HCT116 (cell line): ENCODE results near the gene LYPD8. TPM values are rescaled to one million over a fixed set of nuclear protein-coding genes. Genes with fewer than 3 reads are reported as not detected.

ENCODE experiments used
- ATAC-seq: fragments of 200-7000 bp; cut with Tn5 transposase; 2 replicates; pipeline ENCODE4 v1.9.1; 2020; ENCODE audit warnings: mild to moderate bottlenecking, moderate library complexity
- BruUV-seq: library from RNA; stranded (reverse); fragments of 400-500 nt; replicated peaks from 2 replicates; lab custom pipeline; 2021; lab: Mats Ljungman, UMichigan
- CTCF ChIA-PET: fragments of 300-600 bp; sonication (Branson Sonifier 250); formaldehyde crosslinking; loops from one replicate; lab custom pipeline; 2021; ENCODE audit warnings: antibody characterized with exemption; lab: Charles Lee
- POLR2A ChIA-PET: fragments of 300-600, 350-600 bp; sonication (Branson Sonifier 250); formaldehyde crosslinking; loops from one replicate; lab custom pipeline; 2021; ENCODE audit warnings: antibody characterized with exemption; lab: Charles Lee
- RAD21 ChIA-PET, 2 experiments: fragments of 300-600 bp; sonication (Branson Sonifier 250); formaldehyde crosslinking; loops; one replicate each; lab custom pipeline; 2023; ENCODE audit warnings: low total read pairs in 2 of 2; ENCODE audit not compliant: uncharacterized antibody in 2 of 2, unreplicated experiment in 2 of 2, low non-redundant PET in 1 of 2; lab: Charles Lee
- DNase-seq: peaks from one replicate; pipeline ENCODE4 v3.0.0-alpha.2; 2010; ENCODE audit warnings: low read depth, low spot score
- H2AFZ ChIP-seq: fragments of 200-600 bp; shearing (Covaris generic), sonication (generic); 2 replicates; pipeline ENCODE4 v1.6.1; 2017; ENCODE audit warnings: low read depth, mixed run types, mixed read lengths, antibody characterized with exemption, low read length; ENCODE audit not compliant: poor library complexity, severe bottlenecking
- H3K27ac ChIP-seq: 2 replicates; pipeline ENCODE4 v1.5.1; 2012; ENCODE audit warnings: low read depth, low read length
- H3K27me3 ChIP-seq: fragments of 200-600 bp; sonication (generic); 2 replicates; pipeline ENCODE4 v1.6.1; 2016; ENCODE audit warnings: mixed run types, low read length, mixed read lengths; ENCODE audit not compliant: insufficient read depth
- H3K36me3 ChIP-seq, 2 experiments: fragments of 200-500 bp in 1 of 2; fragments of 200-600 bp in 1 of 2; sonication (Bioruptor generic) in 1 of 2; sonication (generic) in 1 of 2; 2 replicates each; pipeline versions ENCODE4 v1.5.1 to v1.6.1; 2014 to 2016; ENCODE audit warnings: low read length in 2 of 2, inconsistent platforms in 1 of 2, mixed read lengths in 1 of 2, mixed run types in 1 of 2; ENCODE audit not compliant: insufficient read depth in 2 of 2, control insufficient read depth in 1 of 2
- H3K4me1 ChIP-seq, 2 experiments: fragments of 200-600 bp in 1 of 2; sonication (generic) in 1 of 2; 2 replicates each; pipeline versions ENCODE4 v1.5.1 to v1.6.1; 2012 to 2017; ENCODE audit warnings: low read length in 2 of 2, inconsistent platforms in 1 of 2, mild to moderate bottlenecking in 1 of 2, mixed read lengths in 1 of 2, mixed run types in 1 of 2, moderate library complexity in 1 of 2; ENCODE audit not compliant: insufficient read depth in 2 of 2, control insufficient read depth in 1 of 2
- H3K4me2 ChIP-seq: fragments of 200-600 bp; sonication (generic); 2 replicates; pipeline ENCODE4 v1.6.1; 2017; ENCODE audit warnings: mixed run types, low read length, mixed read lengths
- H3K4me3 ChIP-seq, 2 experiments: fragments of 200-600 bp in 1 of 2; sonication (generic) in 1 of 2; replicated peaks in 1 of 2; 2 replicates each; pipeline ENCODE4 v1.5.1; 2011 to 2016; ENCODE audit warnings: low read length in 2 of 2, control low read depth in 1 of 2, low read depth in 1 of 2, mild to moderate bottlenecking in 1 of 2, mixed read lengths in 1 of 2, mixed run types in 1 of 2
- H3K79me2 ChIP-seq: fragments of 200-600 bp; sonication (generic); 2 replicates; pipeline ENCODE4 v1.6.1; 2017; ENCODE audit warnings: mild to moderate bottlenecking, mixed run types, low read length, moderate library complexity, mixed read lengths; ENCODE audit not compliant: insufficient read depth
- H3K9ac ChIP-seq: fragments of 200-600 bp; sonication (generic); 2 replicates; pipeline ENCODE4 v1.6.1; 2016; ENCODE audit warnings: low read length, mixed read lengths
- H3K9me2 ChIP-seq: fragments of 200-600 bp; sonication (generic), shearing (Covaris generic); 2 replicates; pipeline ENCODE4 v1.6.1; 2017; ENCODE audit warnings: mixed run types, mild to moderate bottlenecking, moderate library complexity; ENCODE audit not compliant: insufficient read depth
- H3K9me3 ChIP-seq, 2 experiments: fragments of 200-500 bp in 1 of 2; fragments of 200-600 bp in 1 of 2; sonication (Bioruptor generic) in 1 of 2; sonication (generic) in 1 of 2; 2 replicates each; pipeline ENCODE4 v1.6.1; 2014 to 2017; ENCODE audit warnings: low read length in 2 of 2, mixed read lengths in 2 of 2, inconsistent platforms in 1 of 2, low read depth in 1 of 2, mild to moderate bottlenecking in 1 of 2, mixed run types in 1 of 2, moderate library complexity in 1 of 2; ENCODE audit not compliant: control insufficient read depth in 1 of 2, insufficient read depth in 1 of 2
- H4K20me1 ChIP-seq: fragments of 200-600 bp; sonication (generic), shearing (Covaris generic); 2 replicates; pipeline ENCODE4 v1.6.1; 2017; ENCODE audit warnings: mixed run types, mild to moderate bottlenecking, moderate library complexity; ENCODE audit not compliant: insufficient read depth
- CBX3 ChIP-seq: IDR thresholded peaks from 2 replicates; pipeline ENCODE4 v1.6.1; 2012; ENCODE audit warnings: low read depth
- CEBPB ChIP-seq: IDR thresholded peaks from 2 replicates; pipeline ENCODE4 v1.6.1; 2012; ENCODE audit warnings: low read depth
- CTCF ChIP-seq, 3 experiments: fragments of 200-600 bp in 1 of 3; sonication (generic) in 1 of 3; IDR thresholded peaks in 2 of 3; conservative IDR thresholded peaks in 1 of 3; 2 replicates each; pipeline ENCODE4 v1.5.1; 2012 to 2017; ENCODE audit warnings: low read depth in 2 of 3, low read length in 2 of 3, antibody characterized with exemption in 1 of 3, borderline replicate concordance in 1 of 3, control low read depth in 1 of 3, mild to moderate bottlenecking in 1 of 3, mixed read lengths in 1 of 3, mixed run types in 1 of 3, moderate library complexity in 1 of 3; ENCODE audit not compliant: insufficient read depth in 1 of 3
- EZH2phosphoT487 ChIP-seq: fragments of 200-600 bp; IDR thresholded peaks from 2 replicates; pipeline ENCODE4 v1.6.1; 2018; ENCODE audit warnings: antibody characterized with exemption, borderline replicate concordance
- FOSL1 ChIP-seq: IDR thresholded peaks from 2 replicates; pipeline ENCODE4 v1.6.1; 2012; ENCODE audit warnings: low read depth
- JUND ChIP-seq: IDR thresholded peaks from 2 replicates; pipeline ENCODE4 v1.6.1; 2012
- MAX ChIP-seq: IDR thresholded peaks from 2 replicates; pipeline ENCODE4 v1.6.1; 2012
- POLR2A ChIP-seq: IDR thresholded peaks from 2 replicates; pipeline ENCODE4 v1.7.0; 2011; ENCODE audit warnings: borderline replicate concordance; ENCODE audit not compliant: insufficient read depth, insufficient read length; ENCODE audit errors: extremely low read depth
- POLR2AphosphoS5 ChIP-seq: IDR thresholded peaks from 2 replicates; pipeline ENCODE4 v1.6.1; 2011; ENCODE audit warnings: mild to moderate bottlenecking, low read depth, low read length, moderate library complexity
- SIN3A ChIP-seq: IDR thresholded peaks from 2 replicates; pipeline ENCODE4 v1.6.1; 2012; ENCODE audit warnings: low read depth
- SP1 ChIP-seq: IDR thresholded peaks from 2 replicates; pipeline ENCODE4 v1.6.1; 2012; ENCODE audit warnings: low read depth
- SRF ChIP-seq: IDR thresholded peaks from 2 replicates; pipeline ENCODE4 v1.6.1; 2012; ENCODE audit warnings: low read depth
- TCF7L2 ChIP-seq: IDR thresholded peaks from 2 replicates; pipeline ENCODE4 v1.7.0; 2011; ENCODE audit warnings: borderline replicate concordance, inconsistent platforms; ENCODE audit not compliant: insufficient read depth, insufficient read length; ENCODE audit errors: extremely low read depth
- YY1 ChIP-seq: IDR thresholded peaks from 2 replicates; pipeline ENCODE4 v1.6.1; 2011; ENCODE audit warnings: low read length, low read depth, moderate library complexity, mild to moderate bottlenecking; ENCODE audit not compliant: insufficient replicate concordance; ENCODE audit errors: extremely low read depth
- ZNF274 ChIP-seq: fragments of 200-500 bp; sonication (Bioruptor generic); IDR thresholded peaks from 2 replicates; pipeline ENCODE4 v1.6.1; 2014; ENCODE audit warnings: mild to moderate bottlenecking, low read depth, low read length, inconsistent platforms
- intact Hi-C: fragments of 100-400 bp; cut with micrococcal nuclease; formaldehyde crosslinking; loops from 2 replicates; pipeline ENCODE4 v1.10.0; 2022
- total RNA-seq: library from RNA; stranded (reverse); gene quantifications from one replicate; pipeline ENCODE4 v1.2.1, GENCODE V29; 2021; ENCODE audit not compliant: unreplicated experiment
- TF ChIP-seq, protein P1 (sequence below): IDR thresholded peaks from 2 replicates; pipeline ENCODE4 v1.6.1; 2012

LYPD8 gene
- total RNA-seq, 1 experiment from 2014 or later: not detected

DNA sequence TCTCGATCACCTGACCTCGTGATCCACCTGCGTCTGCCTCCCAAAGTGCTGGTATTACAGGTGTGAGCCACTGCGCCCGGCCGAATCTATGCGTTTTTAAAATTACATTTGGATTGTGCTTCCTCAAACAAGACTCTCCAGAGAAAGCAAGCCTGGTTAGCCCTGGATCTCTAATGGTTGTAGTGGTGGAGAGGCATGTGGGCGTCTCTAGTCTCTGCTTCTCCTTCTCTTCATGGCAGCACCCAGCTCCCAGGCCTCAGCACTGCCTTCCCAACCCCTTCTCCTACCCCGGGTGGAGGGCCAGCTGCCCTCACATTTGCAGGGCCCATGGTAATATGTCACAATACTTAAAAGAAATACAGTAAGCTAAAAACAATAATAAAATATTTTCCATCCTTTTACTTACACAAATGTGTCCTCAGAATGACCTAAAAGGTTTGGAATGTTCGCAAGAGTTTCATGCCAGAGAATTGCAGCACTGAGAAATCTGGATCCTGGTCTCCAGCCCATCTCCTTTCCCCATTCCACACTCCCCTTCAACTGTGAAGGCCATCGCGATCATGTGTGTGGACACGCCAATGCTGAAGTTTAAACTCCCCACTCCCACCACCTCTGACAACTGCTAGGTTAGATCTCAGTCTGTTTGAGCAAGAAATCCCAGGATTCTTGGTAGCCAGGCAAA lies 60.0 kb downstream of the LYPD8 start:
- H3K36me3 ChIP-seq: no peaks in the 10 kb centered on the region
- no peaks in the 10 kb centered on the region for H3K9me3 ChIP-seq
- H3K27ac ChIP-seq: no peak overlapping the region
- ATAC-seq: no peak
- H4K20me1 ChIP-seq: no peaks in the 10 kb centered on the region
- RAD21 ChIA-PET: no interaction called here
- H3K4me1 ChIP-seq: no peaks in the 10 kb centered on the region
- no peak overlapping the region for H3K9ac ChIP-seq
- intact Hi-C loops: loop anchor here (1.0 kb wide), 1 partner anchor 112 kb away; no protein-coding TSS in a partner anchor
- H3K27me3 ChIP-seq: no peaks in the 10 kb centered on the region
- TF ChIP-seq POLR2AphosphoS5: no peak
- TF ChIP-seq TCF7L2: no peak
- TF ChIP-seq SRF: no peak
- TF ChIP-seq, all 23 proteins: peak for 0
- POLR2A ChIA-PET: no interaction called here
- Histone ChIP-seq H3K9me2 (no peaks in the 10 kb centered on the region), H3K4me3 (no peak overlapping the region), H3K79me2 (no peaks in the 10 kb centered on the region), H2AFZ (no peak overlapping the region), H3K4me2 (no peak overlapping the region)
- no peak for DNase-seq
- CTCF ChIA-PET: interaction anchor here (1.5 kb wide), 1 partner anchor 142 kb away, joined by 3 read pairs; the partner anchor contains the start of gene ZNF672
- no TSS peak for BruUV-seq

- H3K36me3 ChIP-seq: no peaks in the 10 kb centered on the region
- POLR2A ChIA-PET: no interaction called here
- no peak overlapping the region for H2AFZ ChIP-seq
- no peaks in the 10 kb centered on the region for H3K27me3 ChIP-seq
- no TSS peak for BruUV-seq
- DNase-seq (no peak), ATAC-seq (no peak)
- TF ChIP-seq POLR2A (no peak), EZH2phosphoT487 (no peak), CTCF (IDR thresholded peaks at IDR 0.05 in 2 of 3, conservative IDR thresholded peaks at IDR 0.05 in 1 of 3; ENCODE audit: borderline replicate concordance in 1 of 3, insufficient read depth in 1 of 3, low read depth in 2 of 3, low read length in 2 of 3) (no peak), SP1 (no peak), ZNF274 (no peak), JUND (no peak), SRF (no peak), MAX (no peak), POLR2AphosphoS5 (no peak), SIN3A (no peak), FOSL1 (no peak), CBX3 (no peak), YY1 (no peak), CEBPB (no peak)
- TF ChIP-seq, protein P1, sequence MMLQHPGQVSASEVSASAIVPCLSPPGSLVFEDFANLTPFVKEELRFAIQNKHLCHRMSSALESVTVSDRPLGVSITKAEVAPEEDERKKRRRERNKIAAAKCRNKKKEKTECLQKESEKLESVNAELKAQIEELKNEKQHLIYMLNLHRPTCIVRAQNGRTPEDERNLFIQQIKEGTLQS: no peak
- H3K9me2 ChIP-seq: no peaks in the 10 kb centered on the region
- H3K4me2 ChIP-seq: no peak overlapping the region
- intact Hi-C loops: no loop called here
- H3K9ac ChIP-seq: no peak overlapping the region
- no peaks in the 10 kb centered on the region for H3K4me1 ChIP-seq
- no peak overlapping the region for H3K4me3 ChIP-seq
- H4K20me1 ChIP-seq: no peaks in the 10 kb centered on the region
- RAD21 ChIA-PET: no interaction called here
- no peak overlapping the region for H3K27ac ChIP-seq
- no peaks in the 10 kb centered on the region for H3K9me3 ChIP-seq
- H3K79me2 ChIP-seq: no peaks in the 10 kb centered on the region
- CTCF ChIA-PET: no interaction called here
Observed at GRCh38 chr1:248691567-248692155, 63.9 kb downstream of the LYPD8 start.
